Psoas muscle (tissue), 8 donors: ENCODE data around the gene MESP1. TPM values are rescaled to one million over a fixed set of nuclear protein-coding genes. Genes with fewer than 3 reads are reported as not detected.

Experiments
- ATAC-seq, 4 donors: fragments of 200-7000 bp; cut with Tn5 transposase; one replicate each; pipeline ENCODE4 v1.9.1; 2020; ENCODE audit warnings: moderate library complexity in 3 of 4, mild to moderate bottlenecking in 2 of 4
- DNase-seq, 2 donors: peaks; one replicate each; pipeline ENCODE4 v3.0.0-alpha.2; 2020
- H3K27ac ChIP-seq: fragments of 200-600 bp; one replicate; pipeline ENCODE4 v1.8.0; 2022
- H3K27me3 ChIP-seq, 3 donors: fragments of 200-600 bp in 1 of 3; one replicate each; pipeline versions ENCODE4 v1.6.1 to v1.8.0; 2013 to 2022; ENCODE audit warnings: low read length in 2 of 3, mild to moderate bottlenecking in 2 of 3, moderate library complexity in 1 of 3; ENCODE audit not compliant: insufficient read depth in 3 of 3
- H3K36me3 ChIP-seq, 2 donors: fragments of 200-600 bp in 1 of 2; one replicate each; pipeline versions ENCODE4 v1.6.1 to v1.8.0; 2013 to 2022; ENCODE audit warnings: low read depth in 1 of 2, mild to moderate bottlenecking in 1 of 2, moderate library complexity in 1 of 2; ENCODE audit not compliant: insufficient read depth in 1 of 2
- H3K4me1 ChIP-seq: fragments of 200-600 bp; one replicate; pipeline ENCODE4 v1.8.0; 2022
- H3K4me3 ChIP-seq: fragments of 200-600 bp; one replicate; pipeline ENCODE4 v1.8.0; 2022; ENCODE audit warnings: mild to moderate bottlenecking
- H3K9me3 ChIP-seq: fragments of 200-600 bp; one replicate; pipeline ENCODE4 v1.8.0; 2022
- CTCF ChIP-seq: fragments of 200-600 bp; IDR thresholded peaks from one replicate; pipeline ENCODE4 v1.8.0; 2022; ENCODE audit warnings: antibody characterized with exemption
- WGBS, 3 donors: extraction: QIAGEN DNeasy Blood & Tissue Kit; methylation state at CpG; one replicate each; pipeline versions ENCODE4 v1.1.6 to v1.1.7; 2013; 5-methylcytosine and 5-hydroxymethylcytosine counted together
- intact Hi-C, 2 donors: fragments of 100-400 bp; cut with DNase I; formaldehyde crosslinking; loops; one replicate each; pipeline versions ENCODE4 v1.11.0 to v1.14.2; 2022
- polyA plus RNA-seq, 3 donors: library from polyadenylated mRNA; stranded (reverse); fragments of 200-250 nt; gene quantifications; one replicate each; pipeline ENCODE4 v1.2.3, GENCODE V29; 2013
- total RNA-seq, 4 donors: library from RNA; stranded (reverse); fragmentation: NEBNext Ultra II Directional in 2 of 4; extraction: Animal tissue kit (Norgen Biotek cat#: 25700) in 2 of 4; gene quantifications; one replicate each; pipeline versions ENCODE4 v1.2.1 to v1.2.4, GENCODE V29; 2021 to 2023
- donor health status: healthy with polysubstance abuse.
- donor health status: DM: no; HTN: no; CAD: no; lungs with moderate emphysema.
- donor health status: Bipolar disorder and iron deficiency.
- donor health status: healthy.
- donor health status: DM: yes; HTN: yes; CAD: no.
- donor health status: DM: no; HTN: no; CAD: no.
- donor health status: DM: no; HTN: no; CAD: no.
- donor health status: DM: yes; HTN: yes; CAD: no.

MESP1 gene
- total and polyA plus RNA-seq, 7 donors, result 2.5 to 33.6 (median 11.7) TPM

GRCh38 chr15:89751748-89752147 lies 699 bp upstream of the MESP1 start:
- Histone ChIP-seq H3K27ac (no peak overlapping the region), H3K27me3 (peaks cover 0 to 3% (median 0%) of the 10 kb centered on the region in 3 donors), H3K9me3 (no peaks in the 10 kb centered on the region), H3K36me3 (no peaks in the 10 kb centered on the region), H3K4me1 (peaks cover 6% of the 10 kb centered on the region), H3K4me3 (peak overlapping the region; percentile 82)
- intact Hi-C loops, result no loop called here
- 90 to 95% (median 95%) methylated on average over 5 of the region's 5 CpGs for WGBS, 3 donors
- no peak for ATAC-seq
- DNase-seq, result no peak
- TF ChIP-seq CTCF, result no peak

GRCh38 chr15:89749951-89750559 lies 994 bp downstream of the MESP1 start:
- Histone ChIP-seq H3K36me3 (no peaks in the 10 kb centered on the region), H3K27ac (peak overlapping the region; percentile 85), H3K4me3 (peak overlapping the region; percentile 82), H3K4me1 (peaks cover 6% of the 10 kb centered on the region), H3K27me3 (peaks cover 0 to 3% (median 0%) of the 10 kb centered on the region in 3 donors), H3K9me3 (no peaks in the 10 kb centered on the region)
- ATAC-seq, result peak; percentile 29 to 55 (median 39)
- peak in 1 of 2 donors; percentile 35 for DNase-seq
- no peak for TF ChIP-seq CTCF
- 3 to 7% (median 3%) methylated on average over 33 to 41 of the region's 41 CpGs for WGBS, 3 donors
- intact Hi-C loops, result loop anchor here (10.0 kb wide), 2 partner anchors 345 to 475 kb away; no protein-coding TSS in a partner anchor

DNA sequence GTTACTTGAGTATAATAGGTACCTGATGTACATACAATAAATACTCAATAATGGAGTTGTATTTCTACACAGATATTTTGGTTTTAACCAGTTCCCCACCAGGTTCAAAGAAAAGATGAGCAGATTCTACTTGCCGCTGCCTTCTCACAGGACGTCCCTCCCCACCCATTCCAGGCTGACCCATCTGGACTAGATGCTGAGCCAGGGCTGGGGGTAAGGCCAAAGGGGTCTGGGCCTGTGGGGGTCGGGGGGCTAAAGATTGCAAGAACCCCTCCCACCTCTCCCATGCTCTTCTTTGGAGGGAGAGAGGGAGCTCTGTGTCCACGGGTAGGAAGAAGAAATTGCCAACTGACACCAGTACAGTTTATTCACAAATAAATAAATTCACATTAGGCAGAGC lies 1.5 kb downstream of the MESP1 start:
- H3K27ac ChIP-seq, result peak overlapping the region; percentile 85
- WGBS, 3 donors, result 69 to 73% (median 71%) methylated on average over 4 of the region's 4 CpGs
- intact Hi-C loops, result loop anchor here (10.0 kb wide), 2 partner anchors 345 to 475 kb away; no protein-coding TSS in a partner anchor

GRCh38 chr15:89749054-89749453 lies 2.0 kb downstream of the MESP1 start:
- 83 to 90% (median 84%) methylated on average over 6 to 7 of the region's 7 CpGs for whole genome bisulfite sequencing, 3 donors
- ATAC-seq (no peak), DNase-seq (no peak)
- H3K4me3 ChIP-seq, result no peak overlapping the region
- H3K27me3 ChIP-seq, result peaks cover 0 to 3% (median 0%) of the 10 kb centered on the region in 3 donors
- H3K36me3 ChIP-seq, result no peaks in the 10 kb centered on the region
- H3K9me3 ChIP-seq, result no peaks in the 10 kb centered on the region
- H3K27ac ChIP-seq, result no peak overlapping the region
- no peak for TF ChIP-seq CTCF
- H3K4me1 ChIP-seq, result peaks cover 6% of the 10 kb centered on the region
- intact Hi-C loops, result loop anchor here (10.0 kb wide), 2 partner anchors 346 to 476 kb away; no protein-coding TSS in a partner anchor

More for the DNA sequence above, 1.5 kb downstream of the MESP1 start:
- Histone ChIP-seq H3K4me1 (peaks cover 6% of the 10 kb centered on the region), H3K4me3 (peak overlapping the region; percentile 82), H3K27me3 (peaks cover 0 to 3% (median 0%) of the 10 kb centered on the region in 3 donors), H3K36me3 (no peaks in the 10 kb centered on the region), H3K9me3 (no peaks in the 10 kb centered on the region)
- DNase-seq, result no peak
- no peak for ATAC-seq
- TF ChIP-seq CTCF, result no peak
